ENCODE data around the gene ISLR.

Gene ISLR

DNA sequence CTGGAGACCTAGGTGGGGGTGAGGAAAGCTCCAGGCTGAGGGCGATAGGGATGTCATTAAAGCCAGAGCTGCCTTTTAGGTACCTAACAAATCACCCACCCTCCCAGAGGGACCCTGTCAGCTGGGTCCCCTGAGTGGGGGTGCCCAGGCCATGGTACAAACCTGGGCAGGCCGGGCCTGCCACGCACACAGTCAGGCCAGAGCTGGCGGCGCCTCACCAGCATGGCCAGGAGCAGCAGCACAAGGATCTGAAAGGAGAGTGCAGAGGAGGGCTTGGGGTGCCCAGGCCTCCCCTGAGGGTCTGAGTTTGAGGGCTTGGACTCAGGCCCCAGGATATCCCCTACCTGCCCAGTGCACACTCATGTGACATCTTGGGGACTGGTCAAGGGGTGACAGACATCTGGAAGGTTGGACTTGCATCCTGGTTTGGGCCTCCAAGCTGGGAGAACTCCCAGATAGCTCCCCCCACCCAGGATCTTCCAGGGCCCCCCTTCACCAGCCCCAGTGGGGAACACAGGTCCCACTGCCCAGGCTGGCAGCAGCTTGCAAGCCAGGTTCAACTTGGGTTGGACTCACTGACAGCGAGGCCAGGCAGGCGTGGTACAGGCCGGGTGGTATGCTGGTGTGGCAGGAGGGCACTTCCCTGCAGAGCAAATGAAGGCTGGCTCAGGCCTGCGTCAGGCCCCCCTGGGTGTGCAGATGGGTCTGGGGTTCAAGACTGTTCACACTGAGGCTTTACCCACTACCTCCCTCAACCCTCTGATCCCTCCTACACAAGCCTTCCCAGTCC lies 23.9 kb downstream of the ISLR start:
- DNase-seq, result no peak

DNA sequence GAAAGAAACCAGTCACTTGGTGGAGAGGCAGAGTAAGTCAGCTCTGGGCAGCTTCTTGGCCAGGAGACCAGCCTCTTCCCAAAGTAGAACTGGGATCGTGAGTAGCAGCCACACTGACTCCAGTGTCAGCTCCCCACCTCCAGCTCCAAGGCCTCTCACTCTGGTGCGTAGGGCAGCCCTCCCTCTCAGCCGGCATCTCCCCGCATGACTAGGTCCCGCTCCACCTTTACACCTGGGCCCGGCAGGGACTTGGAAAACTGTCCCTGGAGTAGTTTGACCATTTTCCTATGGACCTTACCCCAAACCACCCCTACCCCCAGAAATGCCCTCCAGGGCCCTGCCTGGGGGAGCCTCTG lies 25.8 kb downstream of the ISLR start:
- no peak for DNase-seq

DNA sequence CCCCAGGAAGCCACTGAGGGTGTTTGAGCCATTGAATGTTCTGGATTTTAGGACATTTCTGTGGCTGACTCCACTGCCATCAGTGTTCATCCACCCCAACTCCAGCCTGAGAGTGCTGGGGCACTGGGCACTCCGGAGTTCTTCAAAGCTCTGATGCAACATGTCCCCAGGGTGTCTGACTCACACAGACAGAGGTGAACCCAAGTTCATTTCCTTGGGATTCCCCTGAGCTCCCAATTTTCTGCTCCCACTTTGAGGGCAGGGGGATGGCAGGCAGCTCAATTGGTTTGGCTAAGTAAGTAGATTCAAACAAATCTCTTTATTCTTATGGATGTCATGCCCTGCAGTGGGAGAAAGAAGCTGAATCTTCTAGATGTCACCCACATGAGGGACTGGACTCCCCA lies 26.9 kb downstream of the ISLR start:
- DNase-seq, result no peak

DNA sequence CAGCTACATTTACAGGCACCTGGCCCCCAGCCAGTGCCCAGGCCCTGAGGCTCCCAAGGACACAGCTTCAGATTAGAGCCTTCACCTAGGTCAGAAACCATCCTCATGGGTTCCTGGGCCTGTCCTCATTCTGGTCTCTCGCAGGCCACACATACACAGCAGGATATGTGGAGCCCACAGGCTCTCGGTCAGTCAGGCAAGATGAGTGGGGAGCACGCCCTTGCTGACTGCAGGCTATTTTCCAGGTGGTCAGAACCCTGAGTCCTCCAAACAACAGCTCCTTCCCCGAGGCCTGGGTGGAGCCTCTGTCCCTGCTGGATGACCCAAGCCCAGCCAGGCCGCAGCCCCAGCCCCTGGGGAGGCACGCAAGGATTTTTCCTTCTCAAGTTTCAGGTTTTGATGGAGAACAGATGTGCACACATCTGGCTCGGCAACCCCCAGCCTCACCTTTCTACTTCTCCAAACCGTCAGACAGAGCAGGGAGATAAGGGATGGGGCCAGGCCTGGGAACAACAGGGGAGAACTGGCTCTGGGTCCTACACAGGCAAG lies 27.4 kb downstream of the ISLR start:
- DNase-seq, result no peak

DNA sequence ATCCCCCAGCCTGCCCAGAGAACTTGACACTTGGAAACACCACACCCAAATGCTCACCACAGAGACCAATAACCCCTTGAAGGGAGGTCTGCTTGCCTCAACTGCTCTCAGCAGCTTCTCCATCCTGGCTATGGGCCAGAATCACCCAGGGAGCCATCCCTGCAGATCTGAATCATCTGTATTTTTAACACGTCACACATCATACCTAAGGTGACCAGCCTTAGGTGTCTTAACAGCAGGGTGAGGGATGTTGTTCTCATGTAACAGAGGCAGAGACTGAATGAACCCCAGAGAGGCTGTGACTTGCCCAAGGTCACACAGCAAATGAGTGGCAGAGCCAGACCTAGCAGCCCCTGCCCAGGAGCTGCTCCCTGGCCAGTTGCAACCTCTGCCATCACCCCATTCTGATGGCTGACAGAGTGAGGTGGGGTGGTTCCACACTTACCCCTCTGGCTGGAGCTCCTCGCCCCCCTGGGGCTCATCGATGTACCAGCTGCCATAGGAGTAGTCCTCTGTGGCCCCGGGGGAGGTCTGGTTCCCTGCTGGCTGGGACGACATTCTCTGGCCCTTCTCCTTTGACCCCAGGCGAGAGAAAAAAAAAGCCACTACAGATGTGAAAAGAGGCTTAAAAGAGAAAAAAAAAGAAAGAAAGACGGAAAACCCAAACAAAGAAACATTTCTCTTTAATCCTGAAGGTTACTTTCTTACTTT lies 28.4 kb downstream of the ISLR start:
- DNase-seq, result no peak

DNA sequence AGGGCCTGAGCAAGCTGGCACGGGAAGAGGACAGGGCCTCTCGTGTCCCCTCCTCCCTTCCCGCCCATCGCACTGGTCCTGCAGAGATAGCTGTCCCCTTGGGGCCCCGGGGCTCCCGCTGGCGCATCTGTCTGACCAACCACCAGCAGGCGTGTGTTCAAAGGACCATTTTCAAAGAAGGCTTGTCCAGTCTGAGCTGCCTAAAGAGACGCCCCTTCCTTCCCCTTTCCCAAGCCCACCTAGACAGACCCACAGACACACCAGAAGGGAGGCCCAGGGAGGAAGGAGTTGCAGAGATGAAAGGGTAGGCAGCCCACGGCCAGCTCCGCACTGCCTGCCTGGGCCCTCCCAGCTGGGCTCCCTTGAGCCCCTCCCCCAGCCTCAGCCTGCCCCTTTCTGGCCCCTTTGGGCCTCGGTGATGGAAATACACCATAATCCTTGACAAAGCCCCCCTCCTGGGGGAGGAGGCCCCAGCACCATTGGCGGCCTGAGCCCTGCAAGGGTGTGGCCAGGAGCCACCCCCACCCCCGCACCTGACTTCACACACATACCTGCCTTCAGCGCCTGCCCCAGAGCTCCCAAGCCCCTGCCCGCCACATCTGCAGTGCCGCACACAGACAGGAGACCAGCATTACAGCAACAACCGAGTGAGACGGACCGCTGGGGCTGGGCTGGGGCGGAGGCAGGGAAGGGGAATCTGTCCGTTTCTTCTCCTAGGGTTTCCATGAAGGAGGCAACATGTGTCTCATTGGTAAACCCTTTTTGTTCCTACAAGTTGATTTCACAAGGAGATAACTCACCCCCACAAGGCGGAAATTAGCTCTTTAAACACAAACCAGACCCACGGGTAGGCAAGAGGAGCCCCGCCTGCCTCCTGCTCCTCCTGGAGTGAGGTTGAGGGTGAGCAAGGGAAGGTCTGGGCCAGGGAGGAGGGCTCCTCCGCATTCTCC lies 29.2 kb downstream of the ISLR start, which contains the start of gene STRA6:
TSS of gene STRA6 (minus strand) at position 336 of the 950 bp plus-strand sequence. CDS start 520 bp downstream, outside the sequence.
- DNase-seq, result no peak

DNA sequence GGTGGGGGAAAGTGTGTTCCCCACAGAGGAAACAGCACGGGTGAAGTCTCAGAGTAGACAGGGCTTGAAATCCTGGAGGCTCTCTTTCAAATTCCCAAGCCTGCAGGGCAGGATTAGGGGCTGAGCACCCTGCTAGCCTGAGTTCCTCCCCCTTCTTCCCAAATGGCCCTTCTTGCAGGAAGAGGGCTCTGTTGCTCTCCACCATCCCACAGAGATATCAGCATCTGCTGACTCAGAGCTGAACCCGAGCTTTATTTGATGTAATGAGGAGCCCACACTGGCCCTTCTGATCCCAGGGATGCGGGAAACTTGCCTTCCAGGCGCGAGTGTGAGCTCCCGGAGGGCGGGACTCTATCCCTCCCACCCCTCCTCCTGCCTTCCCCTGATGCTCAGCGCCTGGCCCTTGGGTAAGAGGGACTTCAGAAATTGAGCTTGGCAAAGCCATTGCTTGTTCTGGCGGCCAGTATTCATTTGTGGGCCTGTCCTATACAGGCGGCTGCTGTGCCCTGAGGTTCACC lies 30.5 kb downstream of the ISLR start:
- no peak for DNase-seq

DNA sequence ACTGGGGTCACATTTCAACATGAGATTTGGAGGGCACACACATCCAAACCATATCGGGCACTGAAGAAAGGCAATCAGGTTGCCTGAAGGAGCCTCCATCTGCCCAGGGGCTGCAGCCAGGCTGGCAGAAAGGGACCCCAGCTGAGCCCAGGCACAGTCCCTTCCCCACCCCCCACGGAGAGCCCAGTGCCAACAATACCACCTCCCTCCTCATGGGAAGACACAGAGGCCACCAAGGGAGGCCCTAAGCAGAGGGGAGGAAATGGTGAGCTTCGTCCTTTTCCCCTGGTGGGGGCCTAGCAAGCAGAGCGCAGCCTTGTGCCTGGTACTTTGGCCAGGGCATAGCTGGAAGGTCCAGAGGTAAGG lies 32.1 kb downstream of the ISLR start:
- no peak for DNase-seq

DNA sequence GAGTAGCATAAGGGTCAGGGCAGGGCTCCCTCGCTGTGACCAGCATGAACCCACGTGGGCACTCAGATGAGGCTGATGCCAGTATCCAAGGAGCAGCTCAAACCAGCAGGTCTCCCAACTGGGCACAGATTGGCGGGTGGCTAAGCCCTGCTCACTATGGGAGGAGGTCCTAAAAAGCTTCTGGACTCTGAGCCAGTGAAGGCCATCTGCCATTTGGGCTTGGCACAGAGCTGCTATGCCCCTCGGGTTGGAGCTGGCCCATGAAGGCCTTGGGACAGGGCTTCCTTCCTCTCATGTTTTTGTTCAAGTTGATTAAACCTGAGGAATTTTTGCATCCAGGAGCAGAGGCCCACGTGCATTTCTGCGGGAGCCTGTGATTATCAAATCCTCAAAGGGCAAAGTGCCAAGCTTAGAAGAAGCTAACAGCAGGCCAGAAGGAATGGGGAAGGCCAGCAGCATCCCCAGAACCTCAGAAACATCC lies 33.3 kb downstream of the ISLR start:
- DNase-seq, result no peak

DNA sequence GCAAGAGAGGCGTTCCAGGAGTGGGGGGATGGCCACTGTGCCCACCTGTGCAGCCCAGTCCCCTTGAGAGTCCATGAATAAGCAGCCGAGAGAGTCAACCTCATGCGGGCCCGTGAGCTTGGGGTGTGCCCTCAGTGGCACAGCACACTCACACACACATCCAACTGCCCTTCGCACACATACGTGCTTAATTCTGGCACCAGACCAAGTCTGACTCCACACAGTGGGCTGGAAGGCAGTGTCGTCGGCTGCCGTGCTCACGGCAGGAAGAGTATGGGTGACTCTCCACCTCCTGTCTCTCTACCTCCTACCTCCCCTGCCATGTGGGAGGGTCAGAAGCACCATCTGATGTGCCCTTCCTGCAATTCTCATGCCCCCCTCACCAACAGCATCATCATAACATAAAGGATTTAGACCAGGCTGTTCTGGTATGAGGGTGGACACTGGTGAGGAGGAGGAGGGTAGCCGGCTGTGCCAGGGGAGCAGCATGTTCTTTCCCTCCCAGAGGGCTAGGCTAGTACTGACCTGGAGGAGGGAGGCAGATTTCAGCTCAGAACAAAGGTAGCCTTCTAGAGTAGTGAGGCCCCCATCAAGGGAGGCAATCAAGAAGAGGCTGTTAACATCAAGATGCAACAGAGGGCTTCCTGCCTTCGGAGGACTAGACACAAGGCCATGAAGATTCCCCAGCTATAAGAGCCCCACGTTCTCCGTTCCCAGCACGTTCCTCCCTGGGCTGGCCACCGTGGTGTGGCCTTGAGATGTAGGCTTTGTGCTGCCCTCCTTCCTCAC lies 34.3 kb downstream of the ISLR start:
- no peak for DNase-seq

DNA sequence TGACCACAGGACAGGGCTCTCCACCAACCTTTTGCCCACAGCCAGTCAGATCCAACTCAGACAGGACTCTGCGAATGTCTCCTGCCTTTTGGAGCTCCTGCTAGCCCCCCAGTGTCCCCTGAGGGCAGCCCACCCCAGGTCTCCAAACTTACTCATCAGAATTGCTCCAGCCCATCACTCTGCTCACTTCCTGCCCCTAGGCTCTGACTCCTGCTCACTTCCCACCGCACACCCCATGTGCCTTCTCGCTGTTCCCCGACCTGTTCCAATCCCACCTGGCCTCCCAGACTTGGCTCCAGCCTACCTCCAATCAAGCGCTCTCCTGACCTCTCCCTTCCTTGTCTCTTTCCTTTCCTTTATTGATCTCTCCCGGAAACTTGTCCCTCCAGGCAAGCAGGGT lies 35.0 kb downstream of the ISLR start:
- no peak for DNase-seq

DNA sequence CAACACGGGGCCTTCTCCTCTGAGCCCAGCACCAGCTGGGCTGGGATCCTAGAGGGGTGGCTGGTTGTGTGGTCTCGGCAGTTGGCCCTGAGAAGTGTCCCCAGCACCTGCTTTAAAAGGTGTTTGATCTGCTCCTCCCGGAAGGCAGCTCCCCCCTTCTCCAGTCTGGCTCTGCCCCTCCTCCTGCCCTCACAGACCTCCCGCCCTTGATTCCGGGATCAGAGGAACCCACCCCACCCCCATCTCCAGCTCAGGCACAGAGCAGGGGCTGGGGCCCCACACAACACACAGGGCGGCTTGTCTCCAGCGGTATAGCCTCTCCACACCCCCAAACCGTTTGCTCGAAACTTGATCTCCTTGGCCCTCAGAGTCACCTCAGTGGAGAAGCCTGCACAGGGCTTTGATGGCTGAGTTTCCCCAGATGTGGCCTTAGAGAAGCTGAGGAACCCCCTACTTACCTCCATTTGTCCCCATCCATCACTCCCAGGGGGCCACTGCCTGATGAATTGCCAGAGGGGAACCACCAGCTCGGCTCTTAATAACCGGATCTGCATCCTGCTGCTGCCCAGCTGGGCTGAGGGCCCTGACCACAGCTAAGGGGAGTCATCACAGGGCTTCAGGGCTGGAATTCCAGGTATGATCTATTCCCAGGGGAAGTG lies 35.5 kb downstream of the ISLR start:
- no peak for DNase-seq

DNA sequence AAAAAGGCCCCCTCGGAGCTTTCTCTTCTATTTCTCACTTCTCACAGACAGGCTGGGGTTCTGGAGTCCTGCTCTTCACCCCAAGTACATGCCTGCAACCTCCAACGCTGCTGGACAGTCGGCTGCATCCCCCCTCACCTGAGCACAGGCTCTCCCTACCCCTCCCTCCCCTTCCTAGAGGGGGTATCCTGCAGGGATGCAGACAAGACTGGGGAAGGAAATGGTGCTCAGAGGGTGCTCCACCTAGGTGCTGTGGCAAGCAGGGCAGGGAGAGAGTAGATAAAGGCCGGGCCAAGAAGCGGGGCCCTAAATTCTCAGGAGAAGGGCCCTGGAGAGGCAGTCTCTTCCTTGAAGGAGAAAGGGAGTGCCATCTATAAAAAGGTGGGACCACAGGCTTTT lies 36.0 kb downstream of the ISLR start:
- DNase-seq, result no peak

DNA sequence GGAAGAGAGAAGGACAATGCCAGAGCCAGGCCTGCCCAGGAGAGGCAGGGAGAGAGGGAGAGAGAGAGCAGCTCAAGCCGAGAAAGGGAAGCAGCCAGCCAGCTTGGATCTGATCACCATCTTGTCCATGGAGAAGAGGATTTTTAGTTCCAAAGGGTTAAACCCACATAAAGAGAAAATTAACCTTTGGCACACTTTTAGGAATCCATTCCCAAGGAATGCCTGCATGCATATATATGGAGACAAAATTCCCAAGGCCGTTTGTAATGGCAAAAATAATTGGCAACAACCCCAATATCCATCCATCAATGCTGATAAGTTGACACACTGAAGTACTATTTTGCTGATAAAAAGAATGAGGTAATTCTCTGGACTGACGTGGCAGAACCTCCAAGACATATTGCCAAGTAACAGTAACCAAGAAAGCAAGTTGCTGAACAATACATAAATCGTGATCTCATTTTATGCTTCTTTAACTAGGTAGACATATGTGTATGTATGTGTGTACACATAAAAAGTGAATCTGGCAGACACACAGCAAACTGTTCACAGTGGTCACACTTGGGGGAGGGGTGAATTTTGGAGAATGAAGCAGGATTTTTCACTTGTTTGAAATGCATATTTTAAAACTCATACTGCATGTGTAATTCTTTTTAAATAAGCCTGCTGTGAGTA lies 36.6 kb downstream of the ISLR start:
- no peak for DNase-seq

DNA sequence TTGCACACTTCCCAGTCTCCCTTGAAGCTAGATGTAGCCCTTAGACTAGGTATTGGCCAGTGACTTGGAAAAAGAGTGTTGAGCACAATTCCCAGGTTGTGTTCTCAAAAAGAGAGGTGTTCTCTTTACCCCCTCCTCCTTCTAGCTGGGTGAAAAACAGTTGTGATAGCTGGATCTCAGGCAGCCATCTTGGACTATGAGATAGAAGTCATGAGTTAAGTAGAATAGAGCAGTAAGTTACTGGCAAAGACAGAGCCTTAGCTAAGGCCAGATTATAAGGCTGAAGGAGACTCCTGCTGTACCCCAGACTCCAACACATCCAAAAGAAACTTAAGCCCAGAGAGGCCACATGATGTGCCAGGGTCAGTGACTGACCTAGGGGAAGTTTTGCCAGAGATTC lies 37.2 kb downstream of the ISLR start:
- no peak for DNase-seq

DNA sequence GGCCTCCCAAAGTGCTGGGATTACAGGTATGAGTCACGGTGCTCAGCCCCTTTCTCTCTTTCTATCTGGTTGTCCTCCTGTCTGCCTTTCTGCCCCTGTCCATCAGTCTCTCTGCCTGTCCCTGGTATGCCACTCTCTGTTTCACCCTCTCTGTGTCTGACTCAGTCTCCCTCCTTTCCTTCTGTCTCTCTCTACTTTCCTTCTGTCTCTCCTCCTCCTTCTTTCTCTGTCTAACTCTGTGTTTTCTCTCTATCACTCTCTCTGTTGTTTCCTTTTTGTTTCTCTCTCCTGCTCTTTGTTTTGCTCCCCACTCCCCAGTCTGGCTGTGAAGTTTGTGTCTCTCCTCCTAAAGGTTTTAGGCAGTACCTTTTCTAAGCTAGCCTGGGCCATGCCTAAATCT lies 38.1 kb downstream of the ISLR start:
- DNase-seq, result no peak

DNA sequence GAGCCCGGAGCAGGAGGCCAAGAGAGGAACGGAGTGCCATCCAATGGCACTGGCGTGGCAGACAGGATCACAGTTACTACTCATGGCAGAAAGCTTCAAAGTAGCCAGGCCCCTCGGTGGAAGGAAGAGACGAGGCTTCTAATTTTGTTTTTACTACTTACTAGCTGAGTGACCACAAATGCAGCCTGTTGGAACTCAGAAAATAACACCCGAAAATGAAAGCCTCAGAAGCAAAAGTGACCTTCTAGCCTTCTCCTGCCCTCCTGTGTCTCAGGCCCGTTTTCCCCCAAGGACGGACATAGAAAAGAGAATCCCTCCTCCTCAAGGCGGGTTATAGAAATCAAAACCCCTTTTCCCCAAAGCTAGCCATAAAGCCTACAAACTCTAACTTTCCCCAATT lies 39.0 kb downstream of the ISLR start:
- no peak for DNase-seq

DNA sequence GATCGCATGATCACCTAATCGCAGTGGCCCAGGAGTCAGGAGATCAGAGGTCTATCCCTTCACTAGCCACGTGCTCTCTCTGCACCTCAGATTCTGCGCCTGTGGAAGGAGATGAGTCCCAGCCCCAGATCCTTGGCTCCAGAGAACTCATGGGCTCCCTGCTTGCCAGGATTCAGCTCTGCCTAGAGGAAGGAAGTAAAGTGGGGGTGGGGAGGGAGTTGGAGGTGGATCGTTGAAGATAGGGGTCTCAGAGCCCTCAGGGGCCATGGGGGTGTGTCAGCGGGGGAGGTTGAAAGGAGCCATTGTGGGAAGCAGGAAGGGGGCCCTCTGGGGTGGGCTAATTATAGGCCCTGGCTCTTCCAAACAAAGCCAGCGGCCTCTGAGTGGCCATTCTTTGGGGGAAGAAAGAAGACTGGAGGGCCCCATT lies 40.4 kb downstream of the ISLR start:
- DNase-seq, result no peak

DNA sequence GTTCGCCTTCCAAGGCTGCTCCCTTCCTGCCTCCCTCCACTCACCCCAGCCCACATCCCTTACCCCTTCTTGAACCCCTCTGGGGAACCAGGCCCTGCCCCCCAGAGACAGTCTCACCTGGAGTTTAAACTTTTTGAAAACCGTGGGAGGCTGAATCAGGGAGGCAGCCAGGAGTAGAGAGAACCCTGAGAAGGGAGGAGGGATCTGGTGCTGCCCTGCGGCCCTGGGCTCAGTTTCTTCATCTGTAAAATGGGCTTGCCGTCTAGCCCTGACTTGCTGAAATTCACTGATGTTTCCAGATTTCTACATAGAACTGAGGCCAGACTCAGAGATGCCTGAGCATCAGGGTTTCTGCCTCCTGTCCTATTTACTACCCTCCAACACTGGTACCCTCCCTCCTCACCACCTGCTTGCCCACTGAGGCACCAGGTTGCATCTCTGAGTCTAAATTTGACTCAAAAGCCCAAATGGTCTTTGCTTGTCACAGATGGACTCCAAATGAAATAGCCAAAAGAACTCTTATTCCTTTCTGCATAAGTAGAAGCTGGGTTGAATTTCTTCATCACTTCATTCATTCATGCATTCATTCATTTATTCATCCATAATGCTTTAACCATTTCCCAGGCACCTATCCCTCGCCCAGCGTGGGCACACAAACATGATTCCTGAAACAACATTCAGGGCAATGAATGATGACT lies 41.0 kb downstream of the ISLR start:
- DNase-seq, result no peak

DNA sequence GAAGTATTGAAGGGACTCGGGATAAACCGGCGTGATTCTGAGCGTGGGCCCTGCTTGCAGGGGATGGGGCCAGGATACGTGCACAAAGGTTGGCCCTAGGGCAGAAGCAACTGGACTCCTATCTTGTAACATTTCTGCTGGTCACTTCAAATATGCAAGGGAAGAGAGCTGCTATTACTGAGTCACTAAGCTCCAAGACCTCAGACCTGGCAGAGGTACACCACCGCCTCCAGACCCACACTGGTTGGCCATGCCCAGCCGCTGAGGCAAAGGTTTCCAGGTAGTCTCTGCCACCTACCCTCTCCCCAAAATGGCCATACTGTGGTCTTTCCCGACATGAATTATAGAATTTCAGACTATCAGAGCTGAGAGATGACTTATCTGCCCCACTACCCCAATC lies 42.4 kb downstream of the ISLR start:
- no peak for DNase-seq
